Stomach (tissue), 9 donors: ENCODE measurements around the gene SSH2. TPM values are rescaled to one million over a fixed set of nuclear protein-coding genes. Genes with fewer than 3 reads are reported as not detected.

Experiments
- DNase-seq, 2 donors: peaks; one replicate each; pipeline versions ENCODE4 v3.0.0 to v3.0.0-alpha.2; 2013 to 2019
- H3K27ac ChIP-seq, 5 donors: fragments of 200-600 bp in 4 of 5; sonication (generic) in 4 of 5; one replicate each; pipeline ENCODE4 v1.5.1; 2013 to 2019; ENCODE audit warnings: mild to moderate bottlenecking in 1 of 5, moderate library complexity in 1 of 5
- H3K27me3 ChIP-seq, 3 donors: fragments of 200-600 bp; sonication (generic); one replicate each; pipeline ENCODE4 v1.5.1; 2017 to 2019; ENCODE audit warnings: mixed run types in 1 of 3
- H3K36me3 ChIP-seq, 4 donors: fragments of 200-600 bp; sonication (generic); 1 replicate in 3 of 4; 2 replicates in 1 of 4; pipeline ENCODE4 v1.5.1; 2016 to 2019
- H3K4me1 ChIP-seq, 4 donors: fragments of 200-600 bp; sonication (generic); one replicate each; pipeline ENCODE4 v1.5.1; 2016 to 2019
- H3K4me3 ChIP-seq, 4 donors: fragments of 200-600 bp; sonication (generic) in 3 of 4; one replicate each; pipeline ENCODE4 v1.5.1; 2016 to 2019; ENCODE audit warnings: mild to moderate bottlenecking in 1 of 4
- H3K9me3 ChIP-seq, 4 donors: fragments of 200-600 bp; sonication (generic); one replicate each; pipeline ENCODE4 v1.5.1; 2016 to 2019
- EP300 ChIP-seq: sonication (generic); formaldehyde crosslinking; IDR thresholded peaks from one replicate; pipeline ENCODE4 v1.6.1; 2017; ENCODE audit warnings: antibody characterized with exemption
- POLR2A ChIP-seq, 4 donors: fragments of 450-650 bp; IDR thresholded peaks; one replicate each; pipeline ENCODE4 v1.6.1; 2016; ENCODE audit warnings: antibody characterized with exemption in 4 of 4, control low read depth in 2 of 4, mild to moderate bottlenecking in 1 of 4, moderate library complexity in 1 of 4
- POLR2AphosphoS5 ChIP-seq, 3 donors: sonication (generic); formaldehyde crosslinking; IDR thresholded peaks; one replicate each; pipeline ENCODE4 v1.6.1; 2016; ENCODE audit warnings: antibody characterized with exemption in 3 of 3
- WGBS, 5 donors: extraction: QIAGEN DNeasy Blood & Tissue Kit in 3 of 5; methylation state at CpG; one replicate each; pipeline versions ENCODE4 v1.1.5 to v1.1.7; 2013 to 2018; 5-methylcytosine and 5-hydroxymethylcytosine counted together
- intact Hi-C: fragments of 100-400 bp; cut with DNase I; formaldehyde crosslinking; loops from one replicate; pipeline ENCODE4 v1.15.1; 2023; ENCODE audit warnings: low total_unique reads
- polyA plus RNA-seq, 3 donors: library from polyadenylated mRNA; stranded (reverse); fragments of 200-250 nt; gene quantifications; one replicate each; pipeline ENCODE4 v1.2.3, GENCODE V29; 2013
- total RNA-seq, 5 donors: library from RNA; depleted of rRNA; stranded (reverse); fragments of >200 nt; gene quantifications; one replicate each; pipeline versions ENCODE4 v1.1.0 to v1.2.3, GENCODE V29; 2014 to 2016
- TF ChIP-seq, protein P1 (sequence below), 7 experiments: fragments of 450-650 bp in 4 of 7; fragments of 200-600 bp in 3 of 7; sonication (generic) in 3 of 7; IDR thresholded peaks; one replicate each; pipeline ENCODE4 v1.5.1; 2016 to 2019; ENCODE audit warnings: antibody characterized with exemption in 7 of 7, control low read depth in 2 of 7, mild to moderate bottlenecking in 1 of 7
- donor health status: healthy with polysubstance abuse.
- donor health status: Bipolar disorder and iron deficiency.
- donor health status: healthy.

The SSH2 gene
- total and polyA plus RNA-seq, 8 donors, result 7.8 to 44.9 (median 24.1) TPM

GRCh38 chr17:29588017-29588561 lies 341.9 kb downstream of the SSH2 start:
- 32 to 40% (median 35%) methylated on average over 7 to 8 of the region's 8 CpGs for WGBS, 5 donors
- Histone ChIP-seq H3K27ac (peak overlapping the region; percentile 69 to 90 (median 80)), H3K36me3 (peaks cover 0 to 5% (median 4%) of the 10 kb centered on the region in 4 donors), H3K4me3 (peak overlapping the region; percentile 73 to 89 (median 84)), H3K9me3 (no peaks in the 10 kb centered on the region), H3K4me1 (peaks cover 53 to 83% (median 72%) of the 10 kb centered on the region in 4 donors), H3K27me3 (no peaks in the 10 kb centered on the region)
- intact Hi-C loops, result no loop called here
- no peak for TF ChIP-seq POLR2A (IDR thresholded peaks at IDR 0.05)
- TF ChIP-seq, protein P1, sequence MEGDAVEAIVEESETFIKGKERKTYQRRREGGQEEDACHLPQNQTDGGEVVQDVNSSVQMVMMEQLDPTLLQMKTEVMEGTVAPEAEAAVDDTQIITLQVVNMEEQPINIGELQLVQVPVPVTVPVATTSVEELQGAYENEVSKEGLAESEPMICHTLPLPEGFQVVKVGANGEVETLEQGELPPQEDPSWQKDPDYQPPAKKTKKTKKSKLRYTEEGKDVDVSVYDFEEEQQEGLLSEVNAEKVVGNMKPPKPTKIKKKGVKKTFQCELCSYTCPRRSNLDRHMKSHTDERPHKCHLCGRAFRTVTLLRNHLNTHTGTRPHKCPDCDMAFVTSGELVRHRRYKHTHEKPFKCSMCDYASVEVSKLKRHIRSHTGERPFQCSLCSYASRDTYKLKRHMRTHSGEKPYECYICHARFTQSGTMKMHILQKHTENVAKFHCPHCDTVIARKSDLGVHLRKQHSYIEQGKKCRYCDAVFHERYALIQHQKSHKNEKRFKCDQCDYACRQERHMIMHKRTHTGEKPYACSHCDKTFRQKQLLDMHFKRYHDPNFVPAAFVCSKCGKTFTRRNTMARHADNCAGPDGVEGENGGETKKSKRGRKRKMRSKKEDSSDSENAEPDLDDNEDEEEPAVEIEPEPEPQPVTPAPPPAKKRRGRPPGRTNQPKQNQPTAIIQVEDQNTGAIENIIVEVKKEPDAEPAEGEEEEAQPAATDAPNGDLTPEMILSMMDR (IDR thresholded peaks at IDR 0.05), result no peak
- peak in 1 of 2 donors; percentile 27 for DNase-seq

- TF ChIP-seq, protein P1 (IDR thresholded peaks at IDR 0.05), result no peak
- TF ChIP-seq POLR2AphosphoS5 (IDR thresholded peaks at IDR 0.05) (no peak), POLR2A (IDR thresholded peaks at IDR 0.05) (no peak), EP300 (no peak)
- intact Hi-C loops, result no loop called here
Observed at GRCh38 chr17:29587591-29587990, 342.4 kb downstream of the SSH2 start.

GRCh38 chr17:29586676-29587469 lies 343.2 kb downstream of the SSH2 start:
- Histone ChIP-seq H3K9me3 (no peaks in the 10 kb centered on the region), H3K27ac (peak overlapping the region in 4 of 5 donors; percentile 27 to 85 (median 58)), H3K4me3 (peak overlapping the region in 2 of 4 donors; percentile 73 to 89), H3K4me1 (peaks cover 42 to 73% (median 61%) of the 10 kb centered on the region in 4 donors), H3K36me3 (peaks cover 9 to 17% (median 16%) of the 10 kb centered on the region in 4 donors), H3K27me3 (no peaks in the 10 kb centered on the region)
- DNase-seq, result peak in 1 of 2 donors; percentile 9
- TF ChIP-seq, protein P1 (IDR thresholded peaks at IDR 0.05), result no peak
- TF ChIP-seq EP300, result no peak
- no peak for TF ChIP-seq POLR2AphosphoS5 (IDR thresholded peaks at IDR 0.05)
- TF ChIP-seq POLR2A (IDR thresholded peaks at IDR 0.05), result no peak
- WGBS, 5 donors, result 71 to 87% (median 80%) methylated on average over 7 to 9 of the region's 9 CpGs
- intact Hi-C loops, result no loop called here

More at GRCh38 chr17:29587591-29587990, 342.4 kb downstream of the SSH2 start:
- Histone ChIP-seq H3K9me3 (no peaks in the 10 kb centered on the region), H3K27me3 (no peaks in the 10 kb centered on the region), H3K4me1 (peaks cover 49 to 80% (median 68%) of the 10 kb centered on the region in 4 donors), H3K4me3 (peak overlapping the region; percentile 73 to 89 (median 84)), H3K27ac (peak overlapping the region in 4 of 5 donors; percentile 74 to 90 (median 82)), H3K36me3 (peaks cover 2 to 10% (median 9%) of the 10 kb centered on the region in 4 donors)
- WGBS, 5 donors, result 82 to 91% (median 83%) methylated on average over 4 to 6 of the region's 6 CpGs
- peak in 1 of 2 donors; percentile 4 for DNase-seq

DNA sequence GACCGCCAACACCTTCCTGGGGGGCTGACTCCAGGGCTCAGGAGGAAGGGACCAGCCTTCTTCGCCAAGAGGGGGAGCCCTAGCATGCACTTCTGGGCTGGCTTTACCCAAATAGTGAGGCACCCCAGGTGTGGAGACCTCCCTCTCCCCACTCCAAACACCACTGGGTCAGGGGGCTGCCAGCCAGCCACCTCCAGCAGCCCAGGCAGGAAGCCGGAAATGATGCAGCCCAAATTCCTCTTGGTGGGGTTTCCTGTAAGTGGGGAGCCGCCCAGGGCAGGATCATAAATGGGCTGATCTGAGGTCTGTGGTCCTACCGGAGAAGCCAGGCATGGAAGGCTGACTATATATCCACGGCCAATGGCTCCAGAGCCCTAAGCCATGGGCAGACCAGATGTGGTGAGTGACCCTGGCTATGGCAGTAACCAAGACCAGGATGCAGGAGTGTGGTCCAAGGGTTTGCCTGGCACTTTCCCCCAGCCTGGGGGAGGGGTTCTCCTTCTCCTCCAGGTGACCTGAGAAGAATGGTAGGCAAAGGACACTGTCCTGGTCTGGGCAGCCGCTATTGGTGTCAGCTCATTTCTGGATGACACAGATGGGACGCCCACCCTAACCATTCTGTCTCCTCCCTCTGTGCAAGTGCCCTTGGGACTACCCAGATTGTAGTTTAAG lies 344.8 kb downstream of the SSH2 start:
- H3K36me3 ChIP-seq, result peaks cover 18 to 28% (median 28%) of the 10 kb centered on the region in 4 donors

More for the DNA sequence above, 344.8 kb downstream of the SSH2 start:
- intact Hi-C loops, result no loop called here
- TF ChIP-seq POLR2AphosphoS5 (IDR thresholded peaks at IDR 0.05) (peak in 1 of 3 donors; percentile 32), POLR2A (IDR thresholded peaks at IDR 0.05) (no peak), EP300 (no peak)
- TF ChIP-seq, protein P1 (IDR thresholded peaks at IDR 0.05), result no peak
- peak overlapping the region in 4 of 5 donors; percentile 53 to 80 (median 59) for H3K27ac ChIP-seq
- H3K4me3 ChIP-seq, result peak overlapping the region in 3 of 4 donors; percentile 5 to 25 (median 11)
- H3K4me1 ChIP-seq, result peaks cover 26 to 65% (median 50%) of the 10 kb centered on the region in 4 donors
- no peaks in the 10 kb centered on the region for H3K9me3 ChIP-seq
- DNase-seq, result peak in 1 of 2 donors; percentile 44
- WGBS, 5 donors, result 69 to 83% (median 78%) methylated on average over 5 to 8 of the region's 8 CpGs
- H3K27me3 ChIP-seq, result no peaks in the 10 kb centered on the region
